HG02981 (cell line): Measurements from ENCODE around the gene CCK.

Source experiments
- ATAC-seq: cut with Tn5 transposase; IDR thresholded peaks from one replicate; pipeline ENCODE4 v1.9.1; 2021; ENCODE audit warnings: mild to moderate bottlenecking, moderate library complexity; ENCODE audit not compliant: unreplicated experiment

Gene CCK

GRCh38 chr3:42226470-42227425, 39.2 kb downstream of the CCK start:
- ATAC-seq, result no peak

GRCh38 chr3:42225486-42226363, 40.3 kb downstream of the CCK start:
- no peak for ATAC-seq

GRCh38 chr3:42224658-42225421, 41.1 kb downstream of the CCK start:
- ATAC-seq, result no peak

GRCh38 chr3:42224178-42224577, 41.8 kb downstream of the CCK start:
- ATAC-seq, result no peak

GRCh38 chr3:42222942-42223693, 42.9 kb downstream of the CCK start:
- ATAC-seq, result no peak

- no peak for ATAC-seq
These were observed 45.4 kb downstream of the CCK start for GRCh38 chr3:42220436-42221121.

- ATAC-seq, result no peak
These were observed 49.1 kb downstream of the CCK start for GRCh38 chr3:42216931-42217333.

GRCh38 chr3:42216302-42216701, 49.7 kb downstream of the CCK start:
- ATAC-seq, result no peak

GRCh38 chr3:42214565-42215283, 51.3 kb downstream of the CCK start:
- no peak for ATAC-seq

GRCh38 chr3:42214064-42214463, 51.9 kb downstream of the CCK start:
- no peak for ATAC-seq

GRCh38 chr3:42213417-42213816, 52.6 kb downstream of the CCK start:
- peak; percentile 49 for ATAC-seq

GRCh38 chr3:42210726-42211125, 55.3 kb downstream of the CCK start:
- no peak for ATAC-seq

GRCh38 chr3:42209917-42210316, 56.1 kb downstream of the CCK start:
- no peak for ATAC-seq
